ENCODE data around the gene CYP27B1. TPM values are rescaled to one million over a fixed set of nuclear protein-coding genes. Genes with fewer than 3 reads are reported as not detected.

CYP27B1 gene
- total and polyA plus RNA-seq, 9 of the 15 experiments (the other 6 are each of a cell fraction or from before 2014, with no cell fraction given), result 0.18 to 4.2 (median 1.8) TPM

GRCh38 chr12:57806677-57807076 is 39.8 kb upstream of the CYP27B1 start (continued):
- TF ChIP-seq CHD7 (IDR thresholded peaks at IDR 0.05; ENCODE audit: low read depth, low read length) (no peak), KAT8 (IDR thresholded peaks at IDR 0.05; ENCODE audit: low read depth) (no peak), PTRF (tag; IDR thresholded peaks at IDR 0.05) (no peak), ZNF436 (CRISPR knock-in tag; IDR thresholded peaks at IDR 0.05) (no peak), ZNF24 (IDR thresholded peaks at IDR 0.05) (no peak), TFE3 (CRISPR knock-in tag; IDR thresholded peaks at IDR 0.05) (no peak), ERF (CRISPR knock-in tag; IDR thresholded peaks at IDR 0.05) (no peak), ZNF263 (CRISPR knock-in tag; IDR thresholded peaks at IDR 0.05; ENCODE audit: borderline replicate concordance) (no peak), FOS (IDR thresholded peaks at IDR 0.05; ENCODE audit: extremely low read depth, insufficient read length) (no peak), BRF2 (IDR thresholded peaks at IDR 0.05; ENCODE audit: borderline replicate concordance, insufficient read depth, insufficient read length) (no peak), RB1 (IDR thresholded peaks at IDR 0.05; ENCODE audit: low read depth) (no peak), PPARD (CRISPR knock-in tag; IDR thresholded peaks at IDR 0.05) (no peak), NR2C2 (CRISPR knock-in tag; IDR thresholded peaks at IDR 0.05) (no peak), NR2C2 (tag; IDR thresholded peaks at IDR 0.05) (no peak)
